Dedifferentiated amniotic fluid mesenchymal stem cell (primary cell): ENCODE data around the gene POM121.
"Not testable (repeated sequence)": the region's sequence is repeated elsewhere in the genome, so short reads cannot be mapped to it uniquely, and the experiment has no call there.

ENCODE experiments used
- DNase-seq: peaks from one replicate; pipeline ENCODE4 v3.0.0-alpha.2; 2016; ENCODE audit errors: extremely low spot score

The POM121 gene

DNA sequence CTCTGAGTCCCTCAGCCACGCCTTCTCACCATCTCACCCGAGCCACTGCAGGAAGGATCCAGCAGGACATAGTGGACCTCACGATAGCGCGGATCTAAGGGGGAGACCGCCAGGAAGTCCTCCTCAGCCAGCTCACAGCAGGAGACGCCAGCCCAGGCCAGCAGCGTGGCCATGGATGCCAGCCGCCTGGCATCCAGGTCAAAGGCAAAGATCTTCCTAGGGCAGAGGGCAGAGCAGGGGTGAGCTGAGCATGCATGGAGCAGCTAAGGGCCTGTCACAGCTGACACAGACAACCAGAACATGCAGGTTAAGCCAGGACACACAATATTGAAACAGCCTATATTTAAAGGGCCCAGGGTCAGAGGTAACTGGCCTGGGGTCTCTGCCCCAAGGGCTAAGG, 24.4 kb downstream of the POM121 start:
- not testable (repeated sequence) for DNase-seq

DNA sequence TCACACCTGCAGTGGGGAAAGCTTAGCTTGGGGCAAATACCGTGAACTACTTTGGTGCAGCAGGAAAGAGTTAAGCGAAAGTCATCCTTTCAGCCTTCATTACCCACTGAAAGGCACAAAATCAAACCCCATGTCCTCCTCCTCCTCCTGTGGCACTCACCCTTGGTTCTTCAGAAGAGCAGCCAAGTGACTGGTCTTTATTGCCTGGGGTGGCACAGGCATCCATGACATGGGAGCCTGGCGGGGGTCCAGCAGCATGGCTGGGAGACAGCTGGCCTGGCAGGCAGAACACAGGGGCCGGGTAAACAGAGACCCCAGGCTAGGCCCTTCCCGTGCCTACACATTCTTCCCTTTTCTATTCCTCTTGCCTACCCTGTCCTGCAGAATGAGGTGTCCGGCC, 24.8 kb downstream of the POM121 start:
- DNase-seq, result not testable (repeated sequence)

- not testable (repeated sequence) for DNase-seq
Measured at GRCh38 chr7:72950432-72950831, 25.5 kb downstream of the POM121 start.

DNA sequence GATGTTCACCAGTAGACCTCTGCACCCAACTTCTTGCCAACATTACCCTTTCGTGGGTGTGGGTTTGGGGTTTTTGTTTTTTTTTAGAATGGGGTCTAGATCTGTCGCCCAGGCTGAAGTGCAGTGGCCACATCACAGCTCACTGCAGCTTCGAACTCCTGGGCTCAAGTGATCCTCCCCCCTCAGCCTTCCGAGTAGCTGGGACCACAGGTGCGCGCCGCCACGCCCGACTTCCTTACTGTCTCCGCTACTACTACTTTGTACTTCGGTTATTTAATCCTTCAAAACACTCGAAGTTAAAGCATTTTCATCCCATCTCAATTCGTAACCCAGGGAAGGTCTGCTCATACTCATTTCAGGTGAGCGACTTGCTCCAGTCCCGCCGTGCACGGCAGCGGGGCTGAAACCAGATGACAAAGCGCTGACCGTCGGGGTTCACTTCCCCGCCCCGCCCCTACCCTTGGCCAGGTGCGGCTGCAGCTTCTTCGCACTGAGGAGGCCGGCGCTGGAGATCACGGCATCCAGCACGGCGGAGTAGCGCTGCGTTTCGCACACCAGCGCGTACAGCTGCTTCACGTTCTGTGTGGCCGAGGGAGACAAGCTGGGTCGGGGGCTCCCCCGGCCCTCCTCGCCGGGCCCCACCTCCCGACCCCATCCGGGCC, 29.1 kb downstream of the POM121 start:
- not testable (repeated sequence) for DNase-seq

- DNase-seq, result not testable (repeated sequence)
Measured at GRCh38 chr7:72954563-72955198, 29.8 kb downstream of the POM121 start.

DNA sequence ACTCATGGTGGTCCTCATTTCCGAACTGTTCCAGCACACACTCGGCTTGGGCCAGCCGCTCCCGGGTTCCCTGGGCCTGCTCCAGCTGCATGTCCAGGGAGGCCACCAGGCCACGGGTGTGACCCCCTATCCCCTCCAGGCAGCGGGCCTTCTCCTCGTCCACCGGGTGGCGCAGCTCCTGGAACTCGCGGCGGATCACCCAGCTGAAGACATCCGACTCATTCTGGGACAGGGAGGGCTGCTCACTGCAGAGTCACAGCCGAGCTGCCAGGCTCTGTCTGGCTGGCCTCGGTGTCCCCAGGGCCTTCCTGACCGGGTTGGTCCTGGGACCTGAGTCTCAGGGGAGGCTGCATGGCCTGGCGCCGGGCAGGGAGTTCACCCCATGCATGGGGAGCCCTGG, 35.1 kb downstream of the POM121 start:
- DNase-seq, result not testable (repeated sequence)

DNA sequence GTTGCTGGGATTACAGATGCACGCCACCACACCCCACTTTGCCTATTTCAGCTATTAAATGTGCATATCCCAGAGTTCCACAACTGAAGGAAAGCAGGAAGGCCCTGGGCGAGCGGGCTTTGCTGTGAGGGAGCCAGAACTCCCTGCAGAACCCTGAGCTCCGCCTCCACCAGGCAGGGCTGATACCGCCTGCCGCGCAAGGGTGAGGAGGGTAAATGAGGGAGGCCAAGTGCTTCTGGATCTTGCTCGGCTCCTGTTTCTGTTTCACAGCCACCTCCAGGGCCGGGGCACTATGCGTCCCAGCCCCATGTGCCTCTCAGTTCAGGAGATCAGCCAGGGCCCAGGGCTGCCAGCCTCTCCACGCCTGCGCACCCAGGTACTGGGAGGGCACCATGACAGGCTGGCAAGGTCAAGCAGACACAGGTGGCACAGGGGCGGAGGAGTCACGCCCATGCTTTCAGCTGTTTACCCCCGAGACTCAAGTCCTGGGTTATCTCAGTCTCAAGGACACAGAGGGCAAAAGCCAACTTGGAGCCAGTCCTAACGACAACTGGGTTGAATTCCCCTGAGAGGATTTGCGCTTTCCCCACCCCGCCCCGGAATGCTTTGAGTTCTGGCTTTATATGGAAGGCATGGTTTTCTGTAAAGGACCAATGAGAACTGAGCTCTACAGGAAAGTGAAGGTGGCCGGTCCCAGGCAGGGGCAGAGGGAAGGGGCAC, 35.9 kb downstream of the POM121 start:
- not testable (repeated sequence) for DNase-seq

DNA sequence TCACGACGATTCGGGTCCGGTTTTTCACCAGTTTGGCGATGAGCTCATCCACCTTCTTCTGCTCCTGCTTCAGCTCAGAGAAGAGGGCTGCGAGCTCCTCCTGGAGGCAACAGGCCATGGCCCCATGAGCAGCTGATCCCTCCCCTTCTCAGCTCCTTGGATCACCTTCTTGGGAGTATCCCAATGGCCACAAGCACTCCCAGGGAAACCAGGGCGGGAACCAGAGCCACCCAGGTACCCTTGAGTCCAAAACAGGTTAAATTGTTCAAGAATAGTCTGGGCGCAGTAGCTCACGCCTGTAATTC, 36.4 kb downstream of the POM121 start:
- not testable (repeated sequence) for DNase-seq

- not testable (repeated sequence) for DNase-seq
Measured at GRCh38 chr7:72963056-72963455, 38.2 kb downstream of the POM121 start.

DNA sequence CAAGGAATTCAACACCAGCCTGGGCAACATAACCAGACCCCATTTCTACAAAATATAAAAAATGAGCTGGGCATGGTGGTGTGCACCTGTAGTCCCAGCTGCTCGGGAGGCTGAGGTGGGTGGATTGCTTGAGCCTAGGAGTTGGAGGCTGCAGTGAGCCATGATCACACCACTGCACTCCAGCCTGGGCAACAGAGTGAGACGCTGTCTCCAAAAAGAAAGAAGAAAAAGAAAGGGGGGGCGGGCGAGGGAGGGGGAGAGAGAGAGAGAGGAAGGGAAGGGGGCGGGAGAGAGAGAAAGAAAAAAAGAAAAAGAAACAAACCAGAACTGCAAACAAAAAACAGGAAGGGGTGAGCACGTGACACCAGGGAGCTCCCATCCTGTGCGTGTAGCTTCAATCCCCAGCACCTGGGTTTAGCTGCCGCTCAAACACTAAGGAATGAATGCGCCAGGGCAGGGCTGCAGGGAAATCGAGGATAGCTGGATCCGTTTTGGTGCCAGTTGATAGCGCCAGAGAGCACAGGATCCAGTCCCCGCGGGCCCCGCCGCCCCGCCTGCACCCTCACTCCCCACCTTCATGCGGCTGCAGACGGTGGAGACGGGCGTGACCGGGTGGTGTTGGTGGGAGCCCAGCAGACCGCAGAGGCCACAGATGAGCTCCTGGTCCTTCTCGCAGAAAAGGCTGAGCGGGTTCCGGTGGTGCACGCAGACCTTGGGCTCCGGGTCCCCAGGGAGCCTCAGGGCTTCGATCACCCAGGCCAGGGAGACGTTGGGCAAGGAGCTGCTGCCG, 40.5 kb downstream of the POM121 start:
- DNase-seq, result not testable (repeated sequence)

DNA sequence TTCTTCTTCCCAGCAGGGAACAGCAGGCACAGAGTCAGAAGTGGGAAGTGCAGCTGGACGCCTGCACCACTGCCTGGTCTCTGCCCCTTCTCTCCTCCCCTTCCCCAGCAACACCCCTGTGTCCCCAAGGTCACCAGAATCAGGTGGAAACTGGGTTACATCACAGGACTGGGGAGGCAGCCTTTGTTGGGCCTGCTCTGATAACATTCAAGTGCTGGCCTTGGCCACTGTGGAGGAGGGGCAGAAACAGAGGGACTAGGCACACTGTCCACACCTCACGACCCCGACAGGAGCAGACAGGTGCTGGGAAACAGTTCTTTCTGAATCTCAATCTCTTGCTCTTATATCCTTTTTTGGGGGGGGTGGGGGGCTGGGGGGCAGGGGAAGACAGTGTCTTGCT, 42.0 kb downstream of the POM121 start:
- DNase-seq, result not testable (repeated sequence)

GRCh38 chr7:72968980-72969516, 44.2 kb downstream of the POM121 start, which contains the start of gene TRIM74:
TRIM74 (minus strand) TSS chr7:72969466; CDS start chr7:72966157, 3,309 bp downstream.
- DNase-seq, result not testable (repeated sequence)

DNA sequence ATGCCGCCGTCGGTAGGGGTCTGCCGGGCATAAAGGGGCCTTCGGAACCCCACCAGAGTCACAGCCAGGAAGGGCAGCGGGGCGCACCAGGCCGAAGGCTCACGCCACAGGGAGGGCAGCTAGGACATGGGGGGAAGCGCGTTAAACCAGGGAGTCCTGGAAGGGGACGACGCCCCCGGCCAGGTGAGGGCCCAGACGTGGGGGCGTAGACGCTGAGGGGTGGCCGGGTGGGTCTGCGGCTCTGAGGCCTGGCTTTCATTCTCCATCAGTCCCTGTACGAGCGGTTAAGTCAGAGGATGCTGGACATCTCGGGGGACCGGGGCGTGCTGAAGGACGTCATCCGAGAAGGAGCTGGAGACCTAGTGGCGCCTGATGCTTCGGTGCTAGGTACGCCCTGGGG, 44.8 kb downstream of the POM121 start:
- not testable (repeated sequence) for DNase-seq

GRCh38 chr7:72971505-72971904, 46.6 kb downstream of the POM121 start:
- not testable (repeated sequence) for DNase-seq

GRCh38 chr7:72974781-72975180, 49.9 kb downstream of the POM121 start:
- not testable (repeated sequence) for DNase-seq

- not testable (repeated sequence) for DNase-seq
Measured at GRCh38 chr7:72975656-72976286, 50.9 kb downstream of the POM121 start.

GRCh38 chr7:72976434-72976833, 51.5 kb downstream of the POM121 start:
- DNase-seq, result not testable (repeated sequence)

- not testable (repeated sequence) for DNase-seq
Measured at GRCh38 chr7:72980382-72980781, 55.5 kb downstream of the POM121 start.

GRCh38 chr7:72982084-72982483, 57.2 kb downstream of the POM121 start:
- DNase-seq, result not testable (repeated sequence)

DNA sequence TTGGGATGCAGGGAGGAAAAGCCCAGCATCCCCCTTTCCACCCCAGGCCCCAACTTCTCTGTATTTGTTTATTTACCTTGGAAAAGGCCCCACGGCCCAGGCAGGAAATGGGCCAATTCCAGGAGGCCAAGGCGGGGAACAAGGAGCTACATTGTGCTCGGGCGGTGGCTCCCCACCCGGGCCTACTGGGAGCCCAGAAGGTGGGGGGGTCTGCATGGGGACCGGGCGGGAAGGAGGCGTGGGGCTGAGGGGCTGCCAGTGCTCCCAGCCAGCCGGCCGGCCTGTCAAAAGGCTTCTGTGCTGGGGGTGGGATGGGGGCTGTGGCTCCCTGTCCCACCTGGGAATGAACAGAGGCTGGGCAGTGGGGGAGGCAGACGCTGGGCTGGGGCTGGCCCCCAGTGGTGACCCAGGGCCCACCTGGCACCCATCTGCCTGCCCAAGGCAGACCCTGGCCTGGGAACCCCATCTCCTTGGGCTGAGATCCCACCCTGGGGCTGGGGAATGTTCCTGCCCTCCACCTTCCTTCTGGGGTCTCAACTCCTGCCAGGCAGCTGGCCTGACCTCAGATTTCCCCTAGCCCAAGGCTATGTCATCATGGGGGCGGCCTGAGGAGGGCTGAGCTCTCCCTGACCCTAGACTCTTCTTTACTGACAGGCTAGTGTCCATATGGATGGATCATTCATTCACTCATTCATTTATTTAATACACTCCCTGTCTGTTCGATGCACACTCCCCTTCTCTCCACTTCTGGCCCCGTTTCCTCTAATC, 65.4 kb downstream of the POM121 start:
- not testable (repeated sequence) for DNase-seq
